NCI-H1417 (cell line): Measurements from ENCODE around the gene SEMA3G.

Source experiments
- DNase-seq, 3 experiments: peaks; one replicate each; lab custom pipeline; 2025; lab: John Stamatoyannopoulos, UW

SEMA3G gene

GRCh38 chr3:52420388-52420787 is 24.5 kb downstream of the SEMA3G start:
- DNase-seq, result no peak

GRCh38 chr3:52415800-52416199 is 29.1 kb downstream of the SEMA3G start:
- DNase-seq, result no peak

- no peak for DNase-seq
Observed at GRCh38 chr3:52408466-52408865, 36.4 kb downstream of the SEMA3G start.

GRCh38 chr3:52407779-52408178 is 37.1 kb downstream of the SEMA3G start:
- DNase-seq, result no peak

- no peak for DNase-seq
Observed at GRCh38 chr3:52406791-52407510, 38.0 kb downstream of the SEMA3G start.

- no peak for DNase-seq
Observed at GRCh38 chr3:52406231-52406661, 38.7 kb downstream of the SEMA3G start.

- no peak for DNase-seq
Observed at GRCh38 chr3:52405601-52406110, 39.2 kb downstream of the SEMA3G start.

GRCh38 chr3:52405066-52405465 is 39.8 kb downstream of the SEMA3G start:
- DNase-seq, result no peak

GRCh38 chr3:52404391-52404790 is 40.5 kb downstream of the SEMA3G start:
- DNase-seq, result no peak

- no peak for DNase-seq
Observed at GRCh38 chr3:52403955-52404354, 40.9 kb downstream of the SEMA3G start.

GRCh38 chr3:52403271-52403841 is 41.5 kb downstream of the SEMA3G start:
- DNase-seq, result no peak

- DNase-seq, result no peak
Observed at GRCh38 chr3:52402706-52403270, 42.1 kb downstream of the SEMA3G start.

GRCh38 chr3:52402101-52402521 is 42.8 kb downstream of the SEMA3G start:
- DNase-seq, result no peak

- DNase-seq, result no peak
Observed at GRCh38 chr3:52401551-52401950, 43.4 kb downstream of the SEMA3G start.

GRCh38 chr3:52401021-52401420 is 43.9 kb downstream of the SEMA3G start:
- no peak for DNase-seq

GRCh38 chr3:52400275-52400793 is 44.6 kb downstream of the SEMA3G start:
- DNase-seq, result no peak

- DNase-seq, result no peak
Observed at GRCh38 chr3:52399593-52399992, 45.3 kb downstream of the SEMA3G start.

- DNase-seq, result no peak
Observed at GRCh38 chr3:52399131-52399530, 45.8 kb downstream of the SEMA3G start.

GRCh38 chr3:52398670-52399081 is 46.2 kb downstream of the SEMA3G start:
- DNase-seq, result no peak

GRCh38 chr3:52397676-52398399 is 47.1 kb downstream of the SEMA3G start:
- no peak for DNase-seq

GRCh38 chr3:52396907-52397591 is 47.9 kb downstream of the SEMA3G start:
- no peak for DNase-seq
